Esophagus muscularis mucosa (tissue), 4 donors: ENCODE measurements around the gene IFT52. TPM values are rescaled to one million over a fixed set of nuclear protein-coding genes. Genes with fewer than 3 reads are reported as not detected.

Source experiments
- DNase-seq: peaks from one replicate; pipeline ENCODE4 v3.0.0-alpha.2; 2017; ENCODE audit errors: extremely low spot score
- H3K27ac ChIP-seq, 4 donors: fragments of 200-600 bp; sonication (generic); replicated peaks in 1 of 4; 1 replicate in 3 of 4; 2 replicates in 1 of 4; pipeline ENCODE4 v1.5.1; 2016 to 2019; ENCODE audit warnings: mild to moderate bottlenecking in 1 of 4
- H3K27me3 ChIP-seq, 4 donors: fragments of 200-600 bp; sonication (generic); one replicate each; pipeline versions ENCODE4 v1.5.1 to v1.6.0; 2016 to 2019
- H3K36me3 ChIP-seq, 4 donors: fragments of 200-600 bp; sonication (generic); one replicate each; pipeline ENCODE4 v1.5.1; 2016 to 2019
- H3K4me1 ChIP-seq, 4 donors: fragments of 200-600 bp; sonication (generic); one replicate each; pipeline ENCODE4 v1.5.1; 2016 to 2019
- H3K4me3 ChIP-seq, 4 donors: fragments of 200-600 bp; sonication (generic); 1 replicate in 2 of 4; 2 replicates in 2 of 4; pipeline ENCODE4 v1.5.1; 2016 to 2019; ENCODE audit warnings: mild to moderate bottlenecking in 4 of 4, moderate library complexity in 1 of 4
- H3K9me3 ChIP-seq, 4 donors: fragments of 200-600 bp; sonication (generic); 1 replicate in 3 of 4; 2 replicates in 1 of 4; pipeline ENCODE4 v1.5.1; 2016 to 2019
- EP300 ChIP-seq: sonication (generic); formaldehyde crosslinking; IDR thresholded peaks from one replicate; pipeline ENCODE4 v1.6.1; 2017; ENCODE audit warnings: antibody characterized with exemption
- POLR2A ChIP-seq: fragments of 450-650 bp; IDR thresholded peaks from one replicate; pipeline ENCODE4 v1.6.1; 2017; ENCODE audit warnings: antibody characterized with exemption, moderate library complexity, mild to moderate bottlenecking, low read depth
- POLR2AphosphoS5 ChIP-seq, 2 donors: sonication (generic); formaldehyde crosslinking; IDR thresholded peaks; one replicate each; pipeline ENCODE4 v1.6.1; 2017; ENCODE audit warnings: antibody characterized with exemption in 2 of 2
- WGBS: methylation state at CpG from one replicate; pipeline ENCODE4 v1.1.5; 2018; 5-methylcytosine and 5-hydroxymethylcytosine counted together
- intact Hi-C: fragments of 100-400 bp; cut with DNase I; formaldehyde crosslinking; loops from one replicate; pipeline ENCODE4 v1.15.1; 2023
- total RNA-seq, 4 donors: library from RNA; depleted of rRNA; stranded (reverse); fragments of >200 nt; gene quantifications; one replicate each; pipeline versions ENCODE4 v1.1.0 to v1.2.1, GENCODE V29; 2016
- TF ChIP-seq, protein P1 (sequence below), 3 experiments: fragments of 200-600 bp in 2 of 3; fragments of 450-650 bp in 1 of 3; sonication (generic) in 2 of 3; IDR thresholded peaks; one replicate each; pipeline ENCODE4 v1.5.1; 2017 to 2019; ENCODE audit warnings: antibody characterized with exemption in 3 of 3, mild to moderate bottlenecking in 2 of 3, moderate library complexity in 1 of 3

IFT52 gene
- total RNA-seq, 4 donors from 2014 or later, result 17.4 to 20.9 (median 18.9) TPM

- 96% methylated on average over 3 of the region's 3 CpGs for WGBS
- Histone ChIP-seq H3K4me3 (no peak overlapping the region), H3K4me1 (no peaks in the 10 kb centered on the region), H3K9me3 (no peaks in the 10 kb centered on the region), H3K27me3 (no peaks in the 10 kb centered on the region), H3K36me3 (no peaks in the 10 kb centered on the region), H3K27ac (no peak overlapping the region)
- intact Hi-C loops, result no loop called here
- TF ChIP-seq, protein P1, sequence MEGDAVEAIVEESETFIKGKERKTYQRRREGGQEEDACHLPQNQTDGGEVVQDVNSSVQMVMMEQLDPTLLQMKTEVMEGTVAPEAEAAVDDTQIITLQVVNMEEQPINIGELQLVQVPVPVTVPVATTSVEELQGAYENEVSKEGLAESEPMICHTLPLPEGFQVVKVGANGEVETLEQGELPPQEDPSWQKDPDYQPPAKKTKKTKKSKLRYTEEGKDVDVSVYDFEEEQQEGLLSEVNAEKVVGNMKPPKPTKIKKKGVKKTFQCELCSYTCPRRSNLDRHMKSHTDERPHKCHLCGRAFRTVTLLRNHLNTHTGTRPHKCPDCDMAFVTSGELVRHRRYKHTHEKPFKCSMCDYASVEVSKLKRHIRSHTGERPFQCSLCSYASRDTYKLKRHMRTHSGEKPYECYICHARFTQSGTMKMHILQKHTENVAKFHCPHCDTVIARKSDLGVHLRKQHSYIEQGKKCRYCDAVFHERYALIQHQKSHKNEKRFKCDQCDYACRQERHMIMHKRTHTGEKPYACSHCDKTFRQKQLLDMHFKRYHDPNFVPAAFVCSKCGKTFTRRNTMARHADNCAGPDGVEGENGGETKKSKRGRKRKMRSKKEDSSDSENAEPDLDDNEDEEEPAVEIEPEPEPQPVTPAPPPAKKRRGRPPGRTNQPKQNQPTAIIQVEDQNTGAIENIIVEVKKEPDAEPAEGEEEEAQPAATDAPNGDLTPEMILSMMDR (IDR thresholded peaks at IDR 0.05), result no peak
- no peak for TF ChIP-seq POLR2AphosphoS5 (IDR thresholded peaks at IDR 0.05)
- no peak for TF ChIP-seq POLR2A
- no peak for TF ChIP-seq EP300
- no peak for DNase-seq
These were observed 19.4 kb upstream of the IFT52 start for GRCh38 chr20:43571310-43571709.

DNA sequence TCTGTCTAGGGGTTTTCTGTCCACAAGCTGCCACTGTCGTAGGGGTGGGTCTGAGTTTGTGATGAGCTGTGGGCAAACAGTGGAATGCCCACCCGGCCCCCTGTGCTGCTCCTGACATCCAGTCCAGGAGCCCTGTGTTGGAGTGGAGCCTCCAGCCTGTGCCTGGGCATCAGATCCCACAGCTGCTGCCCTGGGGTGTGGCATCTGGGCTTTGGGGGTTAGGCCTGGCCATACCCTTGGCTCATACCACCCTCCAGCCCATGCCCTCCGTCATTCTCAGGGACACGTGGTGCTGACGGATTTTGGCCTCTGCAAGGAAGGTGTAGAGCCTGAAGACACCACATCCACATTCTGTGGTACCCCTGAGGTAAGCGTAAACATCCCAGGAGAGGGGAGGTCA, 19.0 kb upstream of the IFT52 start:
- H3K27ac ChIP-seq, result no peak overlapping the region
- 96% methylated on average over 3 of the region's 6 CpGs for WGBS
- no peaks in the 10 kb centered on the region for H3K4me1 ChIP-seq
- intact Hi-C loops, result no loop called here
- H3K4me3 ChIP-seq, result no peak overlapping the region
- no peak for DNase-seq
- TF ChIP-seq, protein P1 (IDR thresholded peaks at IDR 0.05), result no peak
- no peak for TF ChIP-seq EP300
- no peak for TF ChIP-seq POLR2A
- no peak for TF ChIP-seq POLR2AphosphoS5 (IDR thresholded peaks at IDR 0.05)
- no peaks in the 10 kb centered on the region for H3K27me3 ChIP-seq
- H3K36me3 ChIP-seq, result no peaks in the 10 kb centered on the region
- H3K9me3 ChIP-seq, result no peaks in the 10 kb centered on the region

- intact Hi-C loops, result no loop called here
- Histone ChIP-seq H3K36me3 (no peaks in the 10 kb centered on the region), H3K4me3 (no peak overlapping the region), H3K27me3 (no peaks in the 10 kb centered on the region), H3K27ac (no peak overlapping the region), H3K4me1 (no peaks in the 10 kb centered on the region), H3K9me3 (no peaks in the 10 kb centered on the region)
- no peak for DNase-seq
- TF ChIP-seq EP300 (no peak), POLR2A (no peak)
- TF ChIP-seq, protein P1 (IDR thresholded peaks at IDR 0.05), result no peak
- 92% methylated on average over 8 of the region's 8 CpGs for WGBS
These were observed 17.8 kb upstream of the IFT52 start for GRCh38 chr20:43572891-43573290.

DNA sequence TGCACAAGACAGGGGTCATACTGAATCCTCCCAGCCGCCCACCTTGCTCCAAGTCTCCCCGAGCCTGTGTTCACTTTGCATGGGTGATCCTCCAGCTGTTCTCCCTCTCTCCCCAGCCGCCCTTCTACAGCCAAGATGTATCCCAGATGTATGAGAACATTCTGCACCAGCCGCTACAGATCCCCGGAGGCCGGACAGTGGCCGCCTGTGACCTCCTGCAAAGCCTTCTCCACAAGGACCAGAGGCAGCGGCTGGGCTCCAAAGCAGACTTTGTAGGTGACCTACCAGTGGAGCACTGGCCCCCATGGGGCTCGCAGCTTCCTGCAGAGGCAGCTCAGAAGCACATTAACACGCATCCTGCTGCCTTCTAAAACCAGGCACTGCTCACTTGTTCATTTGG, 14.6 kb upstream of the IFT52 start:
- Histone ChIP-seq H3K9me3 (no peaks in the 10 kb centered on the region), H3K4me1 (no peaks in the 10 kb centered on the region), H3K27ac (no peak overlapping the region), H3K4me3 (no peak overlapping the region), H3K36me3 (no peaks in the 10 kb centered on the region), H3K27me3 (no peaks in the 10 kb centered on the region)
- DNase-seq, result no peak
- TF ChIP-seq POLR2AphosphoS5 (IDR thresholded peaks at IDR 0.05) (no peak), POLR2A (no peak), EP300 (no peak)
- TF ChIP-seq, protein P1 (IDR thresholded peaks at IDR 0.05), result no peak
- intact Hi-C loops, result no loop called here
- 80% methylated on average over 10 of the region's 10 CpGs for WGBS
